Type B pancreatic cell (in vitro differentiated cells): ENCODE results near the gene NEK2. TPM values are rescaled to one million over a fixed set of nuclear protein-coding genes. Genes with fewer than 3 reads are reported as not detected.
"Not testable (repeated sequence)": the region's sequence is repeated elsewhere in the genome, so short reads cannot be mapped to it uniquely, and the experiment has no call there.

Source experiments
- DNase-seq: peaks from one replicate; pipeline ENCODE4 v3.0.0; 2021; ENCODE audit warnings: mixed read lengths; ENCODE audit not compliant: unreplicated experiment; ENCODE audit errors: extremely low spot score
- H3K27ac Mint-ChIP-seq: 2 replicates; pipeline ENCODE4 v1.8.0; 2021; ENCODE audit warnings: mild to moderate bottlenecking, mixed read lengths
- H3K27me3 Mint-ChIP-seq: 2 replicates; pipeline ENCODE4 v1.8.0; 2021; ENCODE audit warnings: mixed read lengths
- H3K36me3 Mint-ChIP-seq: 2 replicates; pipeline ENCODE4 v1.8.0; 2021; ENCODE audit warnings: mixed read lengths
- H3K4me1 Mint-ChIP-seq: one replicate; pipeline ENCODE4 v1.8.0; 2021; ENCODE audit warnings: mixed read lengths; ENCODE audit not compliant: unreplicated experiment
- H3K4me3 Mint-ChIP-seq: 2 replicates; pipeline ENCODE4 v1.8.0; 2021; ENCODE audit warnings: mild to moderate bottlenecking, mixed read lengths
- H3K9me3 Mint-ChIP-seq: 2 replicates; pipeline ENCODE4 v1.8.0; 2021; ENCODE audit warnings: mixed read lengths
- total RNA-seq: library from RNA; stranded (reverse); gene quantifications from 2 replicates; pipeline ENCODE4 v1.2.1, GENCODE V29; 2021; ENCODE audit warnings: low replicate concordance
- TF ChIP-seq, protein P1 (sequence below): fragments of 200-600 bp; sonication (generic); conservative IDR thresholded peaks from 2 replicates; pipeline ENCODE4 v1.5.0; 2021; ENCODE audit warnings: antibody characterized with exemption, mild to moderate bottlenecking

NEK2 gene
- total RNA-seq, 1 donor from 2014 or later: 23.4 TPM

DNA sequence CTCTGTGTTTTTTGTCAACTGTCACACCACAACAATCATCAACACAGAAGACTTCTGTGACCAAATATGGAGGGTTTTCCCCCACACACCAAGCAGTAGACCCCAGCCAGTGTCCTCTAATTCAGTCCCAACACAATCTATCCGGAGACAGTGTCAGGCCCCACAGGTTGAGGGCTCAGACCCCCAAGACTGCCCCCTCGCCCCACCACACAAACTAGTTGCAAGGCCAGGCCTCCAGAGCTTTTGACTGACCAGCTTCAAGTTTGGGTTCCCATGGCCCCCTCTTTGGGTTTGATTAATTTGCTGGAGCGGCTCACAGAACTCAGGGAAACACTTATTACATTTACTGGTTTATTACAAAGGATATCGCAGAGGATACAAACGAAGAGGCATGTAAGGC, 37.2 kb downstream of the NEK2 start:
- Mint-ChIP-seq H3K27me3 (no peaks in the 10 kb centered on the region), H3K4me3 (no peak overlapping the region), H3K36me3 (no peaks in the 10 kb centered on the region), H3K27ac (no peak overlapping the region), H3K9me3 (no peaks in the 10 kb centered on the region), H3K4me1 (peaks cover 15% of the 10 kb centered on the region)
- DNase-seq: no peak
- TF ChIP-seq, protein P1, sequence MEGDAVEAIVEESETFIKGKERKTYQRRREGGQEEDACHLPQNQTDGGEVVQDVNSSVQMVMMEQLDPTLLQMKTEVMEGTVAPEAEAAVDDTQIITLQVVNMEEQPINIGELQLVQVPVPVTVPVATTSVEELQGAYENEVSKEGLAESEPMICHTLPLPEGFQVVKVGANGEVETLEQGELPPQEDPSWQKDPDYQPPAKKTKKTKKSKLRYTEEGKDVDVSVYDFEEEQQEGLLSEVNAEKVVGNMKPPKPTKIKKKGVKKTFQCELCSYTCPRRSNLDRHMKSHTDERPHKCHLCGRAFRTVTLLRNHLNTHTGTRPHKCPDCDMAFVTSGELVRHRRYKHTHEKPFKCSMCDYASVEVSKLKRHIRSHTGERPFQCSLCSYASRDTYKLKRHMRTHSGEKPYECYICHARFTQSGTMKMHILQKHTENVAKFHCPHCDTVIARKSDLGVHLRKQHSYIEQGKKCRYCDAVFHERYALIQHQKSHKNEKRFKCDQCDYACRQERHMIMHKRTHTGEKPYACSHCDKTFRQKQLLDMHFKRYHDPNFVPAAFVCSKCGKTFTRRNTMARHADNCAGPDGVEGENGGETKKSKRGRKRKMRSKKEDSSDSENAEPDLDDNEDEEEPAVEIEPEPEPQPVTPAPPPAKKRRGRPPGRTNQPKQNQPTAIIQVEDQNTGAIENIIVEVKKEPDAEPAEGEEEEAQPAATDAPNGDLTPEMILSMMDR: no peak

DNA sequence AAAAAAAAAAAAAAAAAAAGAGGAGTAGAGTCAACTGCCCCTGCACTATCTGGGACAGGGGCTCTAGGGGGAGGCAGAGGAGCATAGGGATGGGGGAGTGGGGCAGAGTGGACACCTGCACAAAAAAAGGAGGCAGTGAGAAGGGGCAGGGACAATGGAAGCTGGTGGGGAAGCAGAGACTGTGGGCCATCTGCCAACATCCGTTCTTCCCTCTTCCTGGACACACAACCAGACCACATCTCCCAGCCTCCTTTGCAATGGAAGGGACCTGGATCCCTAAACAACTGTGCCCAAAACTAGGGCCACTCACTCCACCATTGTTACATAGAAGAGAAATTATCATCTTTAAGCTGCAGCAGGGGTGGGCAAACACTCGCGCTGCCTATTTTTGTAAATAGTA, 38.4 kb downstream of the NEK2 start:
- Mint-ChIP-seq H3K27me3 (no peaks in the 10 kb centered on the region), H3K9me3 (no peaks in the 10 kb centered on the region), H3K36me3 (no peaks in the 10 kb centered on the region), H3K4me1 (peaks cover 14% of the 10 kb centered on the region), H3K27ac (no peak overlapping the region), H3K4me3 (no peak overlapping the region)
- TF ChIP-seq, protein P1: no peak
- DNase-seq: no peak

DNA sequence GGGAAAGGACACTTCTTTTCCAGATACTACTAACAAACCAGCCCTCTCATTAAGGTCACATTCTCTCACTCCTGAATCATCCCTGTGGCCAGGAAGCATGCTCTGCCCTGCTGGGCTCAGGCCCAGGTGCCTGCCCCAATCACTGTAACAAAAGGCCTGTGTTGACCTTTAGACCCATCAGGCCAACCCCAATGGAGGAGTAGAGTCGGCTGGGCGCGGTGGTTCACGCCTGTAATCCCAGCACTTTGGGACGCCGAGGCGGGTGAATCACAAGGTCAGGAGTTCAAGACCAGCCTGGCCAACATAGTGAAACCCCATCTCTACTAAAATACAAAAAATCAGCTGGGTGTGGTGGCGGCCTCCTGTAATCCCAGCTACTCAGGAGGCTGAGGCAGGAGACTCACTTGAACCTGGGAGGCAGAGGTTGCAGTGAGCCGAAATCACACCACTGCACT, 38.8 kb downstream of the NEK2 start:
- not testable (repeated sequence) for H3K27ac Mint-ChIP-seq, H3K27me3 Mint-ChIP-seq, H3K4me3 Mint-ChIP-seq, DNase-seq, H3K9me3 Mint-ChIP-seq, H3K36me3 Mint-ChIP-seq
- peaks cover 14% of the 10 kb centered on the region for H3K4me1 Mint-ChIP-seq

DNA sequence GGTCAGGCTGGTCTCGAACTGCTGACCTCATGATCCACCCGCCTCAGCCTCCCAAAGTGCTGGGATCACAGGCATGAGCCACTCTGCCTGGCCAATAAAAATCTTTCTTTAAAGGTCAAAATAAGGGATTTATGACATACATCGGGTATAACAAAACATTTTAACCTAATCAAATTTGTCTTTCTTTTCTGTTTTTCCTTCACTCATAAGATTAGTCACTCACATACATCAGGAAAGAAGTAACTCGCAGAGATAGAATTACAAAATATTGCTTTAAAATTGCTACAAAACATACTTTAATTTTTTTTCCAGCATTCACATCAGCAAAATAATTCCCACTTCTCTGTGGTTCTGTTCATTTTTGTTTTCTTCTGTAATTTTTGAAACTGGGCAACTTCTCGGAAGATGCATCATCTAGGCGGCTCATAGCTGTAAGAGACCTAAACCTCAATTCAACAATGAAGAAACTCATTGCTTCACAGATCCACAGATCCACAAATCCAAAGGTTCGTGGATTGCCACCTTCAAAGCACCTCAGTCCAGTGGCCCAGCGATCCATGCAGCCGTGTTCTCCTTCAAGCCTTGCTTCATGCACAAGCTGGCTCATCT, 39.7 kb downstream of the NEK2 start:
- no peak overlapping the region for H3K4me3 Mint-ChIP-seq
- H3K36me3 Mint-ChIP-seq: no peaks in the 10 kb centered on the region
- no peaks in the 10 kb centered on the region for H3K27me3 Mint-ChIP-seq
- no peaks in the 10 kb centered on the region for H3K9me3 Mint-ChIP-seq
- no peak for DNase-seq
- no peak overlapping the region for H3K27ac Mint-ChIP-seq
- peaks cover 14% of the 10 kb centered on the region for H3K4me1 Mint-ChIP-seq
- TF ChIP-seq, protein P1: no peak

DNA sequence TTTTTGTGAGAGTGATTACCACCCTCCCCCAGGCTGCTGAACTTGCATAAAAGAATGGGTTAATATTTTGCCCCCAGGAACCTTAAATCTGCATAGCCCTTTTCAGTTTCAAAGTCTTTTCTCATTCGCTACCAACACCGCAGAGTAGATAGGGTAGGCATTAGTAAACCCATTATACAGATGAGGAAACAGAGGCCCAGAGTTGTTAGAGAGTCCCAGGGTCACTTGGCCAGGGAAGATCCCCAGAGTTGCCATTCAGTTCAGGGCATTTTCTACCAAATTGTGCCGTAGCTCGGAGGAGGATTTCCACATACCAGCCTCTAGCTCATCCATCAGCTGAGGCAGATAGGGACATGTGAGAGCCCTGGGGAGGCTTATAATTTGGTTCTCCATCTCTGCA, 40.5 kb downstream of the NEK2 start:
- Mint-ChIP-seq H3K4me1 (peaks cover 9% of the 10 kb centered on the region), H3K4me3 (no peak overlapping the region)

DNA sequence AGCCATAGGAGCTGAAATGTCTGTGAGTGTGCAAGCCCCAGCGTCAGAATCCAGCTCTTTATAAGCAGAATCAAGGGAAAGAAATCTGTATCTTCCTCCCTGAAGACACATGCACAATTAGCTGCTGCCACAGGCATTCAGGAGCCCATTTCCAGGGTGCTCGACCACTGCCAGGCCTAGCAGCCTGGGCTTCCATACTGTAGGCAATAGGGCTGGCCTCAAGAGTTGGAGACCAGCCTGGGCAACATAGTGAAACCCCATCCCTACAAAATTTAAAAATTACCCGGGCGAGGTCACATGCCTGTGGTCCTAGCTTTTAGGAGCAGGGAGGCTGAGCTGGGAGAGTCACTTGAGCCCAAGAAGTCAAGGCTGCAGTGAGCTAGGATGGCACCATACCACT, 41.0 kb downstream of the NEK2 start:
- no peaks in the 10 kb centered on the region for H3K27me3 Mint-ChIP-seq
- no peak overlapping the region for H3K27ac Mint-ChIP-seq
- no peaks in the 10 kb centered on the region for H3K9me3 Mint-ChIP-seq
- no peak for DNase-seq
- peaks cover 6% of the 10 kb centered on the region for H3K4me1 Mint-ChIP-seq
- H3K36me3 Mint-ChIP-seq: no peaks in the 10 kb centered on the region
- TF ChIP-seq, protein P1: no peak
- no peak overlapping the region for H3K4me3 Mint-ChIP-seq

More for the DNA sequence above, 40.5 kb downstream of the NEK2 start:
- H3K9me3 Mint-ChIP-seq: no peaks in the 10 kb centered on the region
- no peaks in the 10 kb centered on the region for H3K36me3 Mint-ChIP-seq
- no peak overlapping the region for H3K27ac Mint-ChIP-seq
- TF ChIP-seq, protein P1: no peak
- no peak for DNase-seq
- no peaks in the 10 kb centered on the region for H3K27me3 Mint-ChIP-seq
